Breast epithelium (tissue), 4 donors: Measurements from ENCODE around the gene TBRG4. TPM values are rescaled to one million over a fixed set of nuclear protein-coding genes. Genes with fewer than 3 reads are reported as not detected.

Source experiments
- DNase-seq, 2 donors: peaks; one replicate each; pipeline ENCODE4 v3.0.0-alpha.2; 2019; ENCODE audit warnings: low spot score in 2 of 2
- H3K27ac ChIP-seq, 2 donors: fragments of 200-600 bp; sonication (generic) in 1 of 2; one replicate each; pipeline ENCODE4 v1.5.1; 2016 to 2019; ENCODE audit warnings: mild to moderate bottlenecking in 1 of 2
- H3K27me3 ChIP-seq, 2 donors: fragments of 200-600 bp; sonication (generic) in 1 of 2; one replicate each; pipeline versions ENCODE4 v1.5.1 to v1.6.0; 2017 to 2019; ENCODE audit warnings: control low read depth in 1 of 2, mild to moderate bottlenecking in 1 of 2
- H3K36me3 ChIP-seq: fragments of 200-600 bp; one replicate; pipeline ENCODE4 v1.5.1; 2019
- H3K4me1 ChIP-seq, 2 donors: fragments of 200-600 bp; sonication (generic); one replicate each; pipeline ENCODE4 v1.5.1; 2016 to 2019; ENCODE audit warnings: control low read depth in 1 of 2
- H3K4me3 ChIP-seq, 3 donors: fragments of 200-600 bp; sonication (generic); 1 replicate in 2 of 3; 2 replicates in 1 of 3; pipeline ENCODE4 v1.5.1; 2016 to 2019; ENCODE audit warnings: mild to moderate bottlenecking in 3 of 3, moderate library complexity in 2 of 3
- H3K9me3 ChIP-seq, 2 donors: fragments of 200-600 bp; sonication (generic) in 1 of 2; one replicate each; pipeline ENCODE4 v1.5.1; 2016 to 2019; ENCODE audit warnings: control low read depth in 1 of 2
- CTCF ChIP-seq, 3 donors: fragments of 450-650 bp; IDR thresholded peaks; one replicate each; pipeline ENCODE4 v1.5.1; 2016 to 2017; ENCODE audit warnings: antibody characterized with exemption in 3 of 3, mild to moderate bottlenecking in 3 of 3, moderate library complexity in 3 of 3
- POLR2A ChIP-seq: fragments of 450-650 bp; IDR thresholded peaks from one replicate; pipeline ENCODE4 v1.6.1; 2016; ENCODE audit warnings: antibody characterized with exemption, mild to moderate bottlenecking, moderate library complexity
- POLR2AphosphoS5 ChIP-seq, 3 donors: sonication (generic); formaldehyde crosslinking; IDR thresholded peaks; one replicate each; pipeline ENCODE4 v1.6.1; 2017; ENCODE audit warnings: antibody characterized with exemption in 3 of 3
- intact Hi-C: fragments of 100-400 bp; cut with DNase I; formaldehyde crosslinking; loops from one replicate; pipeline ENCODE4 v1.15.1; 2023; ENCODE audit warnings: low total_unique reads
- total RNA-seq, 3 donors: library from RNA; depleted of rRNA; stranded (reverse); fragments of >200 nt; gene quantifications; one replicate each; pipeline ENCODE4 v1.1.0, GENCODE V29; 2016

Gene TBRG4
- total RNA-seq: 10 to 100 TPM; 37.9 to 63.8 (median 62.3) TPM

GRCh38 chr7:45111298-45112223 is at the start of gene TBRG4:
TSS of gene TBRG4 (minus strand) at chr7:45111697. CDS start at chr7:45109237, 2,460 bp downstream.
- Histone ChIP-seq H3K4me1 (no peaks in the 10 kb centered on the region), H3K4me3 (peak within 1 kb of the TSS; percentile 72 to 90 (median 90))

DNA sequence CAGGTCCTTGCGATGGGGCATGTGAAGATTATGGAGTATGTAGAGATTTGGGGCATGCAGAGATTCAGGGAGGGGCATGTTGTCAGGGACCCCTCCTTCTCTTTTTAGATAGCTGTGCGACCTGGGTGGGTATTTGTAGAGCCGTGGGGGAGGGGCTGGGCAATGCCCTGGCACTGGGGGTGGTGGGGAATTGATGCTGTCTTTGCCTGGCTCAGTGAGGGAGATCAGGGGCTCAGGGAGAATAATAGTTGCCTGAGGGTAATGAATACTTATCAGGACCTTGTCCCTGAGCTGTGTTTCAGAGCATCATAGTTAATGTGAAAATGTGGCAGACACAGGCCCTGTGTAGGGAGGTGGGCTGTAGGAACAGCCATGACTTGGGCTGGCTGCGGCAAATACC is 49.6 kb upstream of the TBRG4 start:
- H3K36me3 ChIP-seq: no peaks in the 10 kb centered on the region
- DNase-seq: no peak
- H3K27ac ChIP-seq: no peak overlapping the region
- peaks cover 3 to 6% of the 10 kb centered on the region in 2 donors for H3K27me3 ChIP-seq
- intact Hi-C loops: no loop called here
- TF ChIP-seq CTCF (IDR thresholded peaks at IDR 0.05) (no peak), POLR2AphosphoS5 (IDR thresholded peaks at IDR 0.05) (no peak), POLR2A (no peak)
- H3K4me3 ChIP-seq: no peak overlapping the region
- H3K9me3 ChIP-seq: peaks cover 0 to 15% of the 10 kb centered on the region in 2 donors
- no peaks in the 10 kb centered on the region for H3K4me1 ChIP-seq

More at GRCh38 chr7:45111298-45112223, at the start of gene TBRG4:
- DNase-seq: peak; percentile 89 to 92
- H3K9me3 ChIP-seq: no peaks in the 10 kb centered on the region
- H3K27me3 ChIP-seq: no peaks in the 10 kb centered on the region
- intact Hi-C loops: no loop called here
- no peaks in the 10 kb centered on the region for H3K36me3 ChIP-seq
- peak within 1 kb of the TSS; percentile 92 to 95 for H3K27ac ChIP-seq
- TF ChIP-seq POLR2A: peak; percentile 96
- peak in 1 of 3 donors; percentile 4 for TF ChIP-seq CTCF (IDR thresholded peaks at IDR 0.05)
- peak; percentile 96 to 99 (median 98) for TF ChIP-seq POLR2AphosphoS5 (IDR thresholded peaks at IDR 0.05)

DNA sequence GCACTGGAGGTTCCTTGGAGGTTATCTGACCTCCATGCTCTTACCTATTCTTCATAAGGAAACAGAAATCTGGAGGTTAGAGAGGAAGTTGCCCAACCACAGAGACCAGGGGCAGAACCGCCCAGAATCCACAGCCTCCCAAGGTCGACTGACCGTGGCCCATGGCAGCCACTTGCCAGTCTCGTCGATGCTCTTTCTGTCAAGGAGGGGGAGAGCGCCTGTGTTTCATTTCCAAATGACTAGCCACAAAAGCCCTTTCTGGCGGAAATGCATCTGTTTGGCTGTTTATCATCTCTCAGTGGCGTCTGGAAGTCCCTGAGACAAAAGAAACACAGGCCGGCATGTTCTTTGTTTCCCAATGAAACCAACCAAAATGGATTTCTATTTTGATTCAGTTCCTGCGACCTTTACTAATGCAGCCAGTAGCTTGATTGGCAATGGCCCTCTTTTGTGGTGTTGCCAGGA is 49.0 kb upstream of the TBRG4 start:
- H3K9me3 ChIP-seq: peaks cover 0 to 15% of the 10 kb centered on the region in 2 donors
- DNase-seq: no peak
- H3K36me3 ChIP-seq: no peaks in the 10 kb centered on the region
- intact Hi-C loops: no loop called here
- no peak overlapping the region for H3K4me3 ChIP-seq
- H3K27ac ChIP-seq: no peak overlapping the region
- peaks cover 3 to 6% of the 10 kb centered on the region in 2 donors for H3K27me3 ChIP-seq
- no peak for TF ChIP-seq POLR2AphosphoS5 (IDR thresholded peaks at IDR 0.05)
- TF ChIP-seq CTCF (IDR thresholded peaks at IDR 0.05): no peak
- TF ChIP-seq POLR2A: no peak
- no peaks in the 10 kb centered on the region for H3K4me1 ChIP-seq

DNA sequence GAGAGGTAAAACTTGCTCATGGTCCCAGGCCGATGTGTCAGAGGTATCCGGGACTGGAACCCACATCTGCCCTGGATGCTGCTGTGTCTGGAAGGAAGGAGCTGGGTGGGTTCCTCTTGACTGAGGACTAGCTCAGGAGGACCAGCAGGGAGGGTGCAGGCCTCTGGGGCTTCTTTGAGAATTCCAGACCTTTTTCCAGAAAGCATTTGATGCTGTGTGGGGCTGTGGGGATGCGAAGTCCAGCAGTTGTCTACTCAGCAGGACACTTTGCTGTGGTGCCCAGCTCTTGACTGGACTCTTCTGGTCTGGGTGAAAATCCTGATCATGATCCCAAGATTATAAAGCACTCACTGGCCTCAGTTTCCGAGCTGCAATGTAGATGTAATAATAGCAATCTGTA is 47.8 kb upstream of the TBRG4 start:
- Histone ChIP-seq H3K4me3 (peak overlapping the region in 2 of 3 donors; percentile 50 to 71), H3K9me3 (peaks cover 0 to 8% of the 10 kb centered on the region in 2 donors), H3K36me3 (no peaks in the 10 kb centered on the region), H3K27ac (no peak overlapping the region), H3K27me3 (peaks cover 3 to 6% of the 10 kb centered on the region in 2 donors), H3K4me1 (no peaks in the 10 kb centered on the region)
- intact Hi-C loops: loop anchor here (10.0 kb wide), 2 partner anchors 96 to 626 kb away; no protein-coding TSS in a partner anchor
- no peak for DNase-seq
- TF ChIP-seq CTCF (IDR thresholded peaks at IDR 0.05): no peak
- TF ChIP-seq POLR2AphosphoS5 (IDR thresholded peaks at IDR 0.05): no peak
- no peak for TF ChIP-seq POLR2A

DNA sequence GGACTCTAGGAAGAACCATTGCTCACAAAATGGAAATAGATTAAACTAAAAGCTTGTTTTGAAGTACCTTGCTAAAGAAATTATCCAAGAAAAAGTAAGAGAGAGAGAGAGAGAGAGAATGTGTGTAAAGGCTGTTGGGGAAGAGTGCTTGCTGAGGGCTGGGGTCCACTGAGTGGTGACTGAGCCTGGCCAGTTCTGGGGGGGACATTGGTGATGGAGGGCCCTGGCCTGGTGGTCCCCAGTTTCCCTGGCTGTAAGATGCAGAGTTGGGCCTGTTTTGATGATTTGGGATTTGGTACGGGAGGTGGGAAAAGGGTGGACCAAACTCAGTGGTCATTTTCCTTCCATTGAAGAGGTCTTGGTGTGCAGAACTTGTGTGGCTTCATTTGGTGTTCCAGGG is 47.0 kb upstream of the TBRG4 start:
- peak overlapping the region; percentile 50 to 71 (median 50) for H3K4me3 ChIP-seq
- H3K36me3 ChIP-seq: no peaks in the 10 kb centered on the region
- TF ChIP-seq CTCF (IDR thresholded peaks at IDR 0.05) (no peak), POLR2A (no peak), POLR2AphosphoS5 (IDR thresholded peaks at IDR 0.05) (no peak)
- peaks cover 3 to 6% of the 10 kb centered on the region in 2 donors for H3K27me3 ChIP-seq
- peak overlapping the region in 1 of 2 donors; percentile 63 for H3K27ac ChIP-seq
- intact Hi-C loops: loop anchor here (10.0 kb wide), 2 partner anchors 96 to 626 kb away; no protein-coding TSS in a partner anchor
- no peak for DNase-seq
- no peaks in the 10 kb centered on the region for H3K4me1 ChIP-seq
- no peaks in the 10 kb centered on the region for H3K9me3 ChIP-seq
